Activated CD4-positive, CD25-positive, alpha-beta regulatory T cell (primary cell): ENCODE data around the gene UBE2I.
"Not testable (repeated sequence)": the region's sequence is repeated elsewhere in the genome, so short reads cannot be mapped to it uniquely, and the experiment has no call there.

Source experiments
- DNase-seq, 4 experiments: peaks; one replicate each; lab custom pipeline; 2025; lab: John Stamatoyannopoulos, UW

Gene UBE2I

GRCh38 chr16:1277617-1278282 is 31.7 kb upstream of the UBE2I start:
- DNase-seq, result no peak

DNA sequence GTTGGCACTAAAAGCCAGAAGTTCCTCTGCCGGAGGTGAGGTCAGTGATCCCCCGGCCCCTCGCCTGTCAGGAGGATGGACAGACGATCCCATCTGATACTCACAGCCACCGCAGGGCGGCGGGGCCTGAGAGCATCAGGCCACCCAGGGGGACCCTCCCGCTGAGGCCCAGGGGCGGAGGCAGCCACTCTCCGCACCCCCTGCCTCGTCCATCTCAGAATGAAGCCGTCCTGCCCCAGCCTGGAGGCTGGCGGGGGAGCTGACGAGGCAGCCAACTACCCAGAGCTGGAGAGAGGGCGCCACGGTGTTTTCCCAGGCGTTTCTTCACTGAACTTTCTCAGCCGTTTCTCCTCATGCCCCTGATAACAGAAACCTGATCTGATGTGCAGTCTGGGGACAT is 31.0 kb upstream of the UBE2I start:
- no peak for DNase-seq

DNA sequence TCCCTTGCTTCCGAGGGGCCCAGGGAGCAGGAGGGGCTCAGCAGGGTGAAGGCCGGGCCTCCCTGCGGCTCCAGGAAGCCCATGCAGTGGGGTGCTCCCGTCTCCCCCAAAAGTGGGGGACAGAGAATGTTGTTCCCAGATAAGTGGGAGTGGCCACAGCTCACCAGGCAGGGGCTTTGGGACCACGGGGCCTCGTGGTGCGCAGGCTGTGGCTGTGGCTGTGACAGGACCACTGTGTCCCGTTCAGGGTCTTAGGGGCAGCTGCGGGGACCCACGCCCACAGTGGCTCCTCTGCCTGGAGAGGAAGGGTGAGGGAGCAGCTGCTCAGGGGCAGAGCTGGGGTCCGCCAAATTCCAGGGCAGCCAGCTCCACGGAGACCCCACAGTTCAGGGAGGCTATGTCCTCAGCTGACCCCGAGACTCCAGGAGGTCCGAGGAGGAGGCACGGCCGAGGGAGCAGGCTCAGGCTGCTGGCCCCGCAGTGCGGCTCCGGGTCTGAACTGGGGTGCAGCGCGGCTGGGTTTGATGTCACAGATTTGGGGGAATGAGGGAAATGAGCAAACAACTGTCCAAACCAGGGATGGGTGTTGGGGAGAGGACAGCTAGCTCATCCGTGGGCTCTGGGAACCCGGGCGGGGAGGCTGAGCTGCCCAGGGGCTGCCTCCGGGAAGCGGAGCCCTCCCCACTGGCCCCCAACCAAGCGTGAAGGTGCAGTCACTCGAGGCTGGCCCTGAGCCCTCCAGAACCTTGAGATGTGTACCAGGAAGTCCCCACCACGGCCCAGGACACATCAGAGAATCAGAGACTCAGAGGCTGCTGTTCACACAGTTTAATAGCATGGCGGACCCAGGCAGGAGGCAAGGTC is 30.1 kb upstream of the UBE2I start:
- no peak for DNase-seq

GRCh38 chr16:1279945-1280589 is 29.4 kb upstream of the UBE2I start:
- no peak for DNase-seq

- DNase-seq, result no peak
These were observed 28.7 kb upstream of the UBE2I start for GRCh38 chr16:1280783-1281182.

DNA sequence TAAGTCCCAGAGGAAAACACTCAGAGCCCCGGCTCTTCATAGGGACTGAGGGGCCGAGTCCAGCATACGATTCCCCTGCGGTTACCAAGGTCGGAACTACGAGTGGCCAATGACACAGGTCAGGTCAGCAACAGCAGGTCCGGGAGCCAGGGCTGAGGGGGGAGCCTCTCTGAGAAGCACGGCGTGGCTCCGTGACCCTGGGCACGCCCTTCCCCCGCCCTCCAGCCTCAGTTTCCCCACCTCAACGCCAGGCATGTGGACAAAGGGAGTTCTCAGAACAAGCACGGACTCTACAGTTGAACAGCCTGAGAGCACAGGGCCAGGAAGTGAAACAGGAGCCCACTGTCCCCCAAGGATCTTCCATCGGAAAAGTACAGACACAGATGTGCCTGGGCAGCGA is 27.9 kb upstream of the UBE2I start:
- DNase-seq, result no peak

- DNase-seq, result no peak
These were observed 27.0 kb upstream of the UBE2I start for GRCh38 chr16:1282324-1282973.

- DNase-seq, result no peak
These were observed 26.1 kb upstream of the UBE2I start for GRCh38 chr16:1283296-1283695.

- no peak for DNase-seq
These were observed 25.3 kb upstream of the UBE2I start for GRCh38 chr16:1283996-1284616.

- DNase-seq, result no peak
These were observed 23.5 kb upstream of the UBE2I start for GRCh38 chr16:1285669-1286512.

- no peak for DNase-seq
These were observed 22.8 kb upstream of the UBE2I start for GRCh38 chr16:1286513-1287094.

DNA sequence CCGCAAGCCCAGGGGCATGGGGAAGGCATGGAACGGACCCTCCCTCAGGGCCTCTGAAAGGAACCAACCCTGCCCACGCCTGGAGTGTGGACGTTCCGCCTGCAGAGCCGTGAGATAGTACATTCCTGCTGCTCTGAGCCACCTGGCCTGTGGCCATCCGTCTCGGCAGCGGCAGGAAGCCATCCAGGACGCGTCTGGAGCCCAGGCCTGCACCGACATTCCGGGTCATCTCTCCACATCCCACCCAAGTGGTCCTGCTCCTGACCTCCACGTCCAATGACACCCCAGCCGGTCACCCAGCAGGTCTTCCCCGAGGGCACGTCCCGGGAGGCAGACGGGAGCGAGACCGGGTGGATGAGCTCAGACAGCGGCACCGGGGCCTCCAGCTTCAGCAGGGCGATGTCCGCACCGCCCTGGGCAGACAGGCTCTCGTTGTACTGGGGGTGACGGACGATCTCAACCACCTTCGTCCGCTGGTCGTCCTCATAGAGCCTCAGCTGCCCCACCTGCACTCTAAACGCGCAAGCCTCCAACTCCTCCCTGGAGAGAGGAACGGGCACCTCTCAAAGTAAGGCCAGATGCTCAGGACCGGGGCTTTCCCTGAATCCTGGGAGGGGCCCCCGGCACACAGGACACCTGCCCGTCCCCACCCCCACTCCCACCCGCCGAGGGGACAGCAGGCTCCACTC is 21.3 kb upstream of the UBE2I start:
- DNase-seq, result no peak

GRCh38 chr16:1288813-1289476 is 20.5 kb upstream of the UBE2I start:
- no peak for DNase-seq

DNA sequence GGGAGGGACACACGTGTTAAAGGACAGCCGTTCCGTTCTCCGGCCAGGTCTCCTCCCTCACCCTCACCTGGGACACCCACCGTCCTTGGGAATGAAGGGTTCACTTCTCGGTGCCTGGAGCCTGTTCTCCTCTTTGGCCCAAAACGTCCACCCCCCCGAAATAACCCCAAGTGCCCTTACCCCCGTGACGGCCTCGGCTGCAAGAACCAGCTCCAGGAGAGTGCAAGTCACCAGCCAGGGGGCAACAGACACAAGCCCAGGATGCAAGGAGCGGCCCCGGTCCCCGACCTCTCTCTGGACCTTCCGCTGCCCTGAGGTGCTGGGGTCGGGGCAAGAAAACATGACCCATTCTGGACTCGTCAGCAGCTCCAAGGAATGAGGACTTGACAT is 20.0 kb upstream of the UBE2I start:
- DNase-seq, result no peak

- DNase-seq, result no peak
These were observed 19.4 kb upstream of the UBE2I start for GRCh38 chr16:1290063-1290501.

DNA sequence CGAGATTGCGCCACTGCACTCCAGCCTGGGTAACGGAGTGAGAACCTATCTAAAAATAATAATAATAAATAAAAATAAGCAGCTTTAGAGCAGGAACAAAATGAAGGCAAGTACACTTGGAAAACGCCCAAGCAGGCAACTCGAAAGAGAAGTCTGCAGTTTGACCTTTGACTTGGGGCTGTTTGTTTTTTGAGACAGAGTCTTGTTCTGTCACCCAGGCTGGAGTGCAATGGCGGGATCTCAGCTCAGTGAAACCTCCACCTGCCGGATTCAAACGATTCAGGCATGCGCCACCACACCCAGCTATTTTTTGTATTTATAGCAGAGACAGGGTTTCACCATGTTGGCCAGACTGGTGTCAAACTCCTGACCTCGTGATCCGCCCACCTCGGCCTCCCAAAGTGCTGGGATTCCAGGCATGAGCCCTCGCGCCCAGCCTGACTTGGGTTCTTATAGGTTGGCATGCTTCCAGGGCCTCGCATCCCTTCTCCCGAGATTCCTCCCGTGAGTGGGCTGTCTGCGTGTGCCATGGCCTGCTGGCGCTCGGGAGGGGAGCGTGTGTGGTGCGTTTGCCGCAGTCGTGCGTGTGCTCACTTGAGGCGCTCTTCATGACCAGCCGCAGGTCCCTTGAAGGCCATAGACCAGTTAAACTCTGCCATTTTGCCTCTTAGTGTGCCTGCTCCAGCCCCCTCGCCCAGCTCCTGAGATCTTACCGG is 18.4 kb upstream of the UBE2I start:
- DNase-seq, result no peak

DNA sequence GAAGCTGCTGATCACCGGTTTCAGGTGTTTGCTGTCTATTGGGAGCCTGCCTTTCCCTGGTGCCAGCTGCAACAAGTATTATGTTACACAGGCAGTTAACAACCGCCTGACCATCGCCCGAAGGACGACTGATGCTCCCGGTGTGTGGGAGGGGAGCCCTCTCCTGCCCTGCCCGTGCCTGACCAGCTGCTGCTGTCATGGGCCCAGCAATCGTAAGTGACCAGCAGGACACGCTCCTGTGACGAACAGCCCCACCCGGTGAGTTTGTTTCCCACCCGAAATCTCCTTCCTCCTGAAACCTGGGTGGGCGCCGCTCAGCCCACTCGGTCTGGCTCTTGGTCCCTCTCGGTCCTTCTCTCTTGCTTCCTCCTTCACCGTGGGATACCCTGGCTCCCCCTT is 17.9 kb upstream of the UBE2I start:
- DNase-seq, result no peak

DNA sequence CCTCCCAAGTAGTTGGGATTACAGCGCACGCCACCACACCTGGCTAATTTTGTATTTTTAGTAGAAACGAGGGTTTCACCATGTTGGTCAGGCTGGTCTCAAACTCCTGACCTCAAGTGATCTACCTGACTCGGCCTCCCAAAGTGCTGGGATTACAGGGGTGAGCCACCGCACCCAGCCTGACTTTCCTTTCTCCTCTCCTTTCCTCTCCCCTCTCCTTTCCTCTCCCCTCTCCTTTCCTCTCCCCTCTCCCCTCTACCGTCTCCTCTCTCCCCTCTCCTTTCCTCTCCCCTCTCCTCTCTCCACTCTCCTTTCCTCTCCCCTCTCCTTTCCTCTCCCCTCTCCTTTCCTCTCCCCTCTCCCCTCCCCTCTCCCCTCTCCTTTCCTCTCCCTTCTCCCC is 17.2 kb upstream of the UBE2I start:
- not testable (repeated sequence) for DNase-seq

- DNase-seq, result not testable (repeated sequence)
These were observed 16.6 kb upstream of the UBE2I start for GRCh38 chr16:1292808-1293207.
